Renal cortex interstitium (tissue), 11 donors: ENCODE results near the gene VEZT. TPM values are rescaled to one million over a fixed set of nuclear protein-coding genes. Genes with fewer than 3 reads are reported as not detected.

Experiments
- DNase-seq, 11 donors: peaks; one replicate each; pipeline ENCODE4 v3.0.0-alpha.2; 2013; ENCODE audit warnings: low read depth in 9 of 11, low spot score in 4 of 11; ENCODE audit errors: extremely low read depth in 1 of 11
- polyA plus RNA-seq, 3 donors: library from polyadenylated mRNA; unstranded; fragments of 120-200 nt; gene quantifications; one replicate each; pipeline ENCODE4 v1.2.1, GENCODE V29; 2013; ENCODE audit not compliant: insufficient read length in 3 of 3

Gene VEZT
- polyA plus RNA-seq, 3 donors, result 65.3 to 80.1 (median 76.6) TPM

GRCh38 chr12:95326855-95327254 is 109.2 kb downstream of the VEZT start:
- no peak for DNase-seq

DNA sequence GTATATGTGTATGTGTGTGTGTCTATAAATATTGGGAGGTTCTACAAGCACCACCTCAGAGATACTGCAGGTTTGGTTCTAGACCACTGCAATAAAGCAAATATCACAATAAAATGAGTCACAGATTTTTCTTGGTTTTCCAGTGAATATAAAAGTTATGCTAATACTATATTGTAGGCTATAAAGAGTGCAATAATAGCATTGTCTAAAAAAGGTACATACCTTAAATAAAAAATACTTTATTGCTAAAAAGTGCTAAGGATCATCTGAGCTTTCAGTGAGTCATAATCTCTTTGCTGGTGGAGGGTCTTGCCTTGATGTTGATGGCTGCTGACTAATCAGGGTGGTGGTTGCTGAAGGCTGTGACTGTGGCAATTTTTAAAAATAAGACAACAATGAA is 111.1 kb downstream of the VEZT start:
- DNase-seq, result no peak

GRCh38 chr12:95335948-95336347 is 118.3 kb downstream of the VEZT start:
- DNase-seq, result no peak

- DNase-seq, result peak; percentile 63 to 82 (median 75)
Observed at GRCh38 chr12:95336387-95337067, 118.9 kb downstream of the VEZT start.

GRCh38 chr12:95337146-95337545 is 119.5 kb downstream of the VEZT start:
- DNase-seq, result peak in 8 of 11 donors; percentile 13 to 50 (median 32)

DNA sequence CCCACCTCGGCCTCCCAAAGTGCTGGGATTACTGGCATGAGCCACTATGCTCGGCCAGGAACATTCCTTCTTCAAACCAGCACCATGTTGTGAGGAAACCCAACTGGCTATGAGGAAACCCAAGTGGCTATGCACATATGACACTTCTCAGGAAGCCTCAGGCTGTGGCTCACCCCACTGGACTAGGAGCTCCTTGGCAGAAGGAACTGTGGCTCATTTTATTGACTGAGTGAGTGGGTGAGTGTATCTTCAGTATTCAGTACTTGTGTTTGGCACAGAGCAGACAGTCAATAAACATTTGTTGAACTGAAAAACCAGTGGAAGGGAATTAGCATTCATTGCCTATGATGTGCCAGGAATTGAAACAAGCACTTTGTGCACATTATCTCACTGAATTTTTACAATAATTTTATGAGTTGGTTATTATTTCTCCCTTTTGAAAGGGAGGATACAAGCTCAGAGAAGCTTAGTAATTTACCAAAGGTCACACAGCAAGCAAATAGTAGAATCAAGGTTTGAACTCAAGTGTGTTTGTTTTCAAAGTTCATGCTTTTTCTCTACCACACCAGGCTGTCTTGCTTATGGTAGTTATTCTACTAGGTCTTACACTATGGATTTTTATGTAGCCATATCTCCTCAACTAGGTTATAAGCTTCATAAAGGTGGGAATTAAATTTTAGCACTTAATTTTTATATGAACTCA is 121.6 kb downstream of the VEZT start:
- no peak for DNase-seq

GRCh38 chr12:95342008-95342407 is 124.4 kb downstream of the VEZT start:
- no peak for DNase-seq

DNA sequence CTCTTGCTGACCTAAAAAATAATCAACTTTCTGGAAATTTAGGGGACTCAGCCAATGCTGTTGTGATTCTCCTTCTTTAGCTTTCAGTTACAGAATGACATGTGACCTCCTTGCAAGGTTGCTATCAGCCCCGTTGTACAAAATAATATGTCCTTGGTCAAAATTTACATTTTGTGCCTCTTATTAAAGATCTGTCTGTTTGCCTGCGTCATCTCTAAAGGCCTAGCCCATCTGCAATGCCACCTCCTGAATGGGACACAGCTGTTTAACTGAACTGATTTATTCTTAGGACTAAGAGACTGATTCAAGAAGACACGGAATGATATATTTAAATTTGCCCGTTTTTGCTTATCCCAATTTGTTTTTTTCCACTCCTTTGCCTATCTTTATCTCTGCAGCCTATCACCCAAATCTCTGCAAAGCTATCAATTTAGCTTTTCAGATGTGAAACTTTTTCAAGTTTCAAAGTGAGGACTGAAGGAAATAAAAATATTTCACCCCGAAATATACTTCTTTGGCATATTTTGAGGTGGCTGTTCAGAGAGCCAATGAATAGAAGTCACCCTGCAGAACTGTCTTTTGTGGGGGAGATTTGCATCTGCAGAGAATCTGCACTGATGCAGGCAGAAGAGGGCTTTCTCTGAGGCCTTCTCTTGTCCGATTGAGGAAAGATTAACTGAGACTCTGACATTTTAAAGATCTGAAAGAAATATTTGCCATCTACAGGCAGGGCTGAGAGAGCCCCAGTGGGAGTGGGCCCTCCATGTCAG is 126.0 kb downstream of the VEZT start:
- DNase-seq, result no peak

- no peak for DNase-seq
Observed at GRCh38 chr12:95349291-95349690, 131.7 kb downstream of the VEZT start.

DNA sequence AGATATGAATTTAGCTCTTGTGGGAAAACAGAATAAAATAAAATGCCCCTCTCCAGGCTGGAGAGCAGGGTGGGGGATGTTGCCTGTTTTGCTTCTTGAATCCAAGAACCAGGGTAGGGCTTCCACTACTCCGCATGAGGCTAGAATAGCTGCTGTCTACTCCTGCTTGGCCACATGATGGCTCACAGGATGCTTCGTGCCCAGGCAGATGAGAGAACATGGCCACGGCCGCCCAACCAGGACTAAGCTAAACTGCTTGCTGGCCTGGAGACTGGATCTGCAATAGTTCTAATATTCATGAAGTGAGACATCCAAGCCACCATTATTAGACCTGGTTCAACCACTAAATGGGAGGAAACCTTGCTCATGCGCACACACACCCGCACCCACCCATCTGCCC is 134.1 kb downstream of the VEZT start:
- DNase-seq, result no peak

Other genes starting within 250 kb of the VEZT start
- 100 to 1,000 TPM in 2 of 3 donors, 10 to 100 TPM in 1; 86.7 to 123 (median 117) TPM for gene NDUFA12, start 214.1 kb upstream of the VEZT start, polyA plus RNA-seq
- 10 to 100 TPM; 66.8 to 82.0 (median 74.1) TPM for gene NR2C1, start 144.2 kb upstream of the VEZT start, polyA plus RNA-seq
- 10 to 100 TPM in 2 of 3 donors, 1 to 10 TPM in 1; 9.9 to 11.5 (median 10.2) TPM for gene FGD6, start 340 bp upstream of the VEZT start, polyA plus RNA-seq